Liver (tissue), 9 donors: ENCODE results near the gene CARM1. TPM values are rescaled to one million over a fixed set of nuclear protein-coding genes. Genes with fewer than 3 reads are reported as not detected.

Experiments used
- DNase-seq: peaks from one replicate; pipeline ENCODE4 v3.0.0-alpha.2; 2017; ENCODE audit warnings: low spot score
- H3K27ac ChIP-seq, 2 donors: one replicate each; pipeline ENCODE4 v1.7.0; 2013; ENCODE audit warnings: inconsistent platforms in 2 of 2, low read length in 2 of 2, control low read depth in 1 of 2, low read depth in 1 of 2, mild to moderate bottlenecking in 1 of 2
- H3K27me3 ChIP-seq, 4 donors: one replicate each; pipeline versions ENCODE4 v1.6.1 to v1.7.0; 2013; ENCODE audit warnings: low read length in 3 of 4, inconsistent platforms in 1 of 4, mild to moderate bottlenecking in 1 of 4, moderate library complexity in 1 of 4; ENCODE audit not compliant: control insufficient read depth in 4 of 4, insufficient read depth in 4 of 4
- H3K36me3 ChIP-seq, 4 donors: one replicate each; pipeline versions ENCODE4 v1.6.1 to v1.7.0; 2013; ENCODE audit warnings: low read length in 3 of 4, mild to moderate bottlenecking in 3 of 4, low read depth in 1 of 4, moderate library complexity in 1 of 4; ENCODE audit not compliant: control insufficient read depth in 4 of 4, insufficient read depth in 3 of 4
- H3K4me1 ChIP-seq, 4 donors: one replicate each; pipeline versions ENCODE4 v1.6.1 to v1.7.0; 2013; ENCODE audit warnings: low read length in 3 of 4, mild to moderate bottlenecking in 3 of 4, moderate library complexity in 1 of 4; ENCODE audit not compliant: control insufficient read depth in 4 of 4, insufficient read depth in 4 of 4
- H3K4me3 ChIP-seq, 3 donors: one replicate each; pipeline versions ENCODE4 v1.6.1 to v1.7.0; 2013; ENCODE audit warnings: low read length in 3 of 3, control low read depth in 1 of 3, low read depth in 1 of 3, mild to moderate bottlenecking in 1 of 3
- H3K9ac ChIP-seq, 2 donors: one replicate each; pipeline ENCODE4 v1.7.0; 2013; ENCODE audit warnings: low read length in 2 of 2, mild to moderate bottlenecking in 2 of 2, moderate library complexity in 2 of 2, control low read depth in 1 of 2, low read depth in 1 of 2
- H3K9me3 ChIP-seq, 4 donors: one replicate each; pipeline versions ENCODE4 v1.6.1 to v1.7.0; 2013; ENCODE audit warnings: low read length in 3 of 4; ENCODE audit not compliant: control insufficient read depth in 4 of 4
- EGR1 ChIP-seq, 2 donors: IDR thresholded peaks; 2 replicates each; pipeline ENCODE4 v1.6.1; 2016 to 2018; ENCODE audit warnings: antibody characterized with exemption in 2 of 2, low read depth in 2 of 2
- FOXA1 ChIP-seq: IDR thresholded peaks from 2 replicates; pipeline ENCODE4 v1.6.1; 2016; ENCODE audit warnings: antibody characterized with exemption
- FOXA2 ChIP-seq: IDR thresholded peaks from 2 replicates; pipeline ENCODE4 v1.6.1; 2016; ENCODE audit warnings: antibody characterized with exemption
- GABPA ChIP-seq, 2 donors: IDR thresholded peaks in 1 of 2; conservative IDR thresholded peaks in 1 of 2; 2 replicates each; pipeline ENCODE4 v1.6.1; 2016; ENCODE audit warnings: antibody characterized with exemption in 2 of 2, mild to moderate bottlenecking in 1 of 2, moderate library complexity in 1 of 2
- HNF4G ChIP-seq: IDR thresholded peaks from 2 replicates; pipeline ENCODE4 v1.6.1; 2016; ENCODE audit warnings: antibody characterized with exemption
- JUND ChIP-seq, 2 donors: IDR thresholded peaks; 2 replicates each; pipeline ENCODE4 v1.6.1; 2016; ENCODE audit warnings: antibody characterized with exemption in 2 of 2
- NR2F2 ChIP-seq: IDR thresholded peaks from 2 replicates; pipeline ENCODE4 v1.6.1; 2016; ENCODE audit warnings: antibody characterized with exemption
- RAD21 ChIP-seq, 2 donors: IDR thresholded peaks; 2 replicates each; pipeline ENCODE4 v1.6.1; 2016; ENCODE audit warnings: antibody characterized with exemption in 2 of 2, mild to moderate bottlenecking in 2 of 2
- RXRA ChIP-seq, 2 donors: IDR thresholded peaks; 2 replicates each; pipeline ENCODE4 v1.6.1; 2017 to 2018; ENCODE audit warnings: antibody characterized with exemption in 2 of 2, mild to moderate bottlenecking in 1 of 2
- SP1 ChIP-seq: IDR thresholded peaks from 2 replicates; pipeline ENCODE4 v1.6.1; 2018; ENCODE audit warnings: antibody characterized with exemption, mild to moderate bottlenecking
- TAF1 ChIP-seq: conservative IDR thresholded peaks from 2 replicates; pipeline ENCODE4 v1.6.1; 2016; ENCODE audit warnings: antibody characterized with exemption, mild to moderate bottlenecking
- YY1 ChIP-seq: IDR thresholded peaks from 2 replicates; pipeline ENCODE4 v1.6.1; 2016; ENCODE audit warnings: antibody characterized with exemption, mild to moderate bottlenecking
- WGBS: extraction: QIAGEN DNeasy Blood & Tissue Kit; methylation state at CpG from one replicate; pipeline ENCODE4 v1.1.7; 2013; 5-methylcytosine and 5-hydroxymethylcytosine counted together
- polyA plus RNA-seq, 2 donors: library from polyadenylated mRNA; stranded (reverse) in 1 of 2; unstranded in 1 of 2; fragments of 200-250 nt in 1 of 2; fragments of >200 nt in 1 of 2; fragmentation: Nextera tagmentation in 1 of 2; extraction: Ambion mirVana in 1 of 2; gene quantifications; one replicate each; pipeline versions ENCODE4 v1.2.1 to v1.2.3, GENCODE V29; 2013 to 2015
- total RNA-seq, 2 donors: library from RNA; depleted of rRNA; stranded (reverse); fragments of >200 nt; gene quantifications; one replicate each; pipeline ENCODE4 v1.2.3, GENCODE V29; 2014
- TF ChIP-seq, protein P1 (sequence below): IDR thresholded peaks from 2 replicates; pipeline ENCODE4 v1.6.1; 2016; ENCODE audit warnings: antibody characterized with exemption
- TF ChIP-seq, protein P2 (sequence below): IDR thresholded peaks from 2 replicates; pipeline ENCODE4 v1.6.1; 2016; ENCODE audit warnings: antibody characterized with exemption
- TF ChIP-seq, protein P3 (sequence below): IDR thresholded peaks from 2 replicates; pipeline ENCODE4 v1.6.1; 2016; ENCODE audit warnings: antibody characterized with exemption, mild to moderate bottlenecking
- TF ChIP-seq, protein P4 (sequence below): IDR thresholded peaks from 2 replicates; pipeline ENCODE4 v1.6.1; 2016; ENCODE audit warnings: antibody characterized with exemption
- donor health status: healthy.
- donor health status: healthy.
- donor health status: healthy.
- donor health status: healthy.
- donor health status: healthy.

The CARM1 gene
- total and polyA plus RNA-seq, 4 donors = 5.1 to 18.3 (median 15.1) TPM

DNA sequence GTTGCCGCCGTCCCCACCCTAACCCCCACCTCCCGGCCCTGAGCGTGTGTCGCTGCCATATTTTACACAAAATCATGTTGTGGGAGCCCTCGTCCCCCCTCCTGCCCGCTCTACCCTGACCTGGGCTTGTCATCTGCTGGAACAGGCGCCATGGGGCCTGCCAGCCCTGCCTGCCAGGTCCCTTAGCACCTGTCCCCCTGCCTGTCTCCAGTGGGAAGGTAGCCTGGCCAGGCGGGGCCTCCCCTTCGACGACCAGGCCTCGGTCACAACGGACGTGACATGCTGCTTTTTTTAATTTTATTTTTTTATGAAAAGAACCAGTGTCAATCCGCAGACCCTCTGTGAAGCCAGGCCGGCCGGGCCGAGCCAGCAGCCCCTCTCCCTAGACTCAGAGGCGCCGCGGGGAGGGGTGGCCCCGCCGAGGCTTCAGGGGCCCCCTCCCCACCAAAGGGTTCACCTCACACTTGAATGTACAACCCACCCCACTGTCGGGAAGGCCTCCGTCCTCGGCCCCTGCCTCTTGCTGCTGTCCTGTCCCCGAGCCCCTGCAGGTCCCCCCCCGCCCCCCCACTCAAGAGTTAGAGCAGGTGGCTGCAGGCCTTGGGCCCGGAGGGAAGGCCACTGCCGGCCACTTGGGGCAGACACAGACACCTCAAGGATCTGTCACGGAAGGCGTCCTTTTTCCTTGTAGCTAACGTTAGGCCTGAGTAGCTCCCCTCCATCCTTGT is 50.7 kb downstream of the CARM1 start:
- no peak overlapping the region for H3K4me3 ChIP-seq
- WGBS = 88% methylated on average over 33 of the region's 33 CpGs
- no peaks in the 10 kb centered on the region for H3K27me3 ChIP-seq
- H3K9me3 ChIP-seq = no peaks in the 10 kb centered on the region
- H3K4me1 ChIP-seq = peaks cover 0 to 5% (median 2%) of the 10 kb centered on the region in 4 donors
- peaks cover 6 to 56% (median 11%) of the 10 kb centered on the region in 4 donors for H3K36me3 ChIP-seq
- H3K27ac ChIP-seq = no peak overlapping the region
- TF ChIP-seq TAF1 (no peak), FOXA2 (no peak), HNF4G (no peak), RAD21 (IDR thresholded peaks at IDR 0.05) (no peak), SP1 (no peak), JUND (IDR thresholded peaks at IDR 0.05) (no peak), GABPA (IDR thresholded peaks at IDR 0.05 in 1 of 2, conservative IDR thresholded peaks at IDR 0.05 in 1 of 2) (no peak), RXRA (IDR thresholded peaks at IDR 0.05) (no peak), NR2F2 (no peak), EGR1 (IDR thresholded peaks at IDR 0.05; ENCODE audit: low read depth in 2 of 2) (no peak)
- TF ChIP-seq, protein P1, sequence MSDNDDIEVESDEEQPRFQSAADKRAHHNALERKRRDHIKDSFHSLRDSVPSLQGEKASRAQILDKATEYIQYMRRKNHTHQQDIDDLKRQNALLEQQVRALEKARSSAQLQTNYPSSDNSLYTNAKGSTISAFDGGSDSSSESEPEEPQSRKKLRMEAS = no peak
- TF ChIP-seq, protein P2, sequence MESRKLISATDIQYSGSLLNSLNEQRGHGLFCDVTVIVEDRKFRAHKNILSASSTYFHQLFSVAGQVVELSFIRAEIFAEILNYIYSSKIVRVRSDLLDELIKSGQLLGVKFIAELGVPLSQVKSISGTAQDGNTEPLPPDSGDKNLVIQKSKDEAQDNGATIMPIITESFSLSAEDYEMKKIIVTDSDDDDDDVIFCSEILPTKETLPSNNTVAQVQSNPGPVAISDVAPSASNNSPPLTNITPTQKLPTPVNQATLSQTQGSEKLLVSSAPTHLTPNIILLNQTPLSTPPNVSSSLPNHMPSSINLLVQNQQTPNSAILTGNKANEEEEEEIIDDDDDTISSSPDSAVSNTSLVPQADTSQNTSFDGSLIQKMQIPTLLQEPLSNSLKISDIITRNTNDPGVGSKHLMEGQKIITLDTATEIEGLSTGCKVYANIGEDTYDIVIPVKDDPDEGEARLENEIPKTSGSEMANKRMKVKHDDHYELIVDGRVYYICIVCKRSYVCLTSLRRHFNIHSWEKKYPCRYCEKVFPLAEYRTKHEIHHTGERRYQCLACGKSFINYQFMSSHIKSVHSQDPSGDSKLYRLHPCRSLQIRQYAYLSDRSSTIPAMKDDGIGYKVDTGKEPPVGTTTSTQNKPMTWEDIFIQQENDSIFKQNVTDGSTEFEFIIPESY = no peak
- TF ChIP-seq, protein P3, sequence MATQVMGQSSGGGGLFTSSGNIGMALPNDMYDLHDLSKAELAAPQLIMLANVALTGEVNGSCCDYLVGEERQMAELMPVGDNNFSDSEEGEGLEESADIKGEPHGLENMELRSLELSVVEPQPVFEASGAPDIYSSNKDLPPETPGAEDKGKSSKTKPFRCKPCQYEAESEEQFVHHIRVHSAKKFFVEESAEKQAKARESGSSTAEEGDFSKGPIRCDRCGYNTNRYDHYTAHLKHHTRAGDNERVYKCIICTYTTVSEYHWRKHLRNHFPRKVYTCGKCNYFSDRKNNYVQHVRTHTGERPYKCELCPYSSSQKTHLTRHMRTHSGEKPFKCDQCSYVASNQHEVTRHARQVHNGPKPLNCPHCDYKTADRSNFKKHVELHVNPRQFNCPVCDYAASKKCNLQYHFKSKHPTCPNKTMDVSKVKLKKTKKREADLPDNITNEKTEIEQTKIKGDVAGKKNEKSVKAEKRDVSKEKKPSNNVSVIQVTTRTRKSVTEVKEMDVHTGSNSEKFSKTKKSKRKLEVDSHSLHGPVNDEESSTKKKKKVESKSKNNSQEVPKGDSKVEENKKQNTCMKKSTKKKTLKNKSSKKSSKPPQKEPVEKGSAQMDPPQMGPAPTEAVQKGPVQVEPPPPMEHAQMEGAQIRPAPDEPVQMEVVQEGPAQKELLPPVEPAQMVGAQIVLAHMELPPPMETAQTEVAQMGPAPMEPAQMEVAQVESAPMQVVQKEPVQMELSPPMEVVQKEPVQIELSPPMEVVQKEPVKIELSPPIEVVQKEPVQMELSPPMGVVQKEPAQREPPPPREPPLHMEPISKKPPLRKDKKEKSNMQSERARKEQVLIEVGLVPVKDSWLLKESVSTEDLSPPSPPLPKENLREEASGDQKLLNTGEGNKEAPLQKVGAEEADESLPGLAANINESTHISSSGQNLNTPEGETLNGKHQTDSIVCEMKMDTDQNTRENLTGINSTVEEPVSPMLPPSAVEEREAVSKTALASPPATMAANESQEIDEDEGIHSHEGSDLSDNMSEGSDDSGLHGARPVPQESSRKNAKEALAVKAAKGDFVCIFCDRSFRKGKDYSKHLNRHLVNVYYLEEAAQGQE = no peak
- no peak overlapping the region for H3K9ac ChIP-seq
- no peak for DNase-seq

DNA sequence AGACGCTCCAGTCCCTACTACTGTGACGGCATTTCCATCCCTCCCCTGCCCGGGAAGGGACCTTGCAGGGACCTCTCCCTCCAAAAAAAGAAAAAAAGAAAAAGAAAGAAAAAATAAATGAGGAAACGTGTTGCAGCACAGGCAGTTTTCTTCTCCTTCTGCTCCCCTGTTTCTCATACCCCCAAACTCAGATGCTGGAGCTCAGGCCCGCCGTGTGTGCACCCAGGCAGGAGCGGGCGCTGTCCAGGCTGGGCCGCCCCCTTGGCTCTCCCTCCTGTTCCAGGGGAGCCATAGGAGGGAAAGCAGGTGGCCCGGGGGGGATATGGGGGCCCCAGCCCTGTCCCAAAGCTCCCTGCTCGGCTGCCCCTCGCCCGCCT is 51.3 kb downstream of the CARM1 start:
- H3K4me1 ChIP-seq = peaks cover 2 to 11% (median 7%) of the 10 kb centered on the region in 4 donors
- H3K27me3 ChIP-seq = no peaks in the 10 kb centered on the region
- no peak overlapping the region for H3K27ac ChIP-seq
- no peaks in the 10 kb centered on the region for H3K9me3 ChIP-seq
- no peak overlapping the region for H3K9ac ChIP-seq
- 93% methylated on average over 13 of the region's 13 CpGs for WGBS
- H3K4me3 ChIP-seq = no peak overlapping the region
- peaks cover 6 to 56% (median 11%) of the 10 kb centered on the region in 4 donors for H3K36me3 ChIP-seq
- no peak for DNase-seq
- TF ChIP-seq, protein P1 = no peak
- TF ChIP-seq FOXA2 = no peak
- no peak for TF ChIP-seq TAF1
- no peak for TF ChIP-seq HNF4G
- TF ChIP-seq, protein P4, sequence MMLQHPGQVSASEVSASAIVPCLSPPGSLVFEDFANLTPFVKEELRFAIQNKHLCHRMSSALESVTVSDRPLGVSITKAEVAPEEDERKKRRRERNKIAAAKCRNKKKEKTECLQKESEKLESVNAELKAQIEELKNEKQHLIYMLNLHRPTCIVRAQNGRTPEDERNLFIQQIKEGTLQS = no peak
- TF ChIP-seq, protein P2 = no peak
- no peak for TF ChIP-seq YY1
- TF ChIP-seq RAD21 (IDR thresholded peaks at IDR 0.05) = no peak
- TF ChIP-seq SP1 = no peak
- TF ChIP-seq JUND (IDR thresholded peaks at IDR 0.05) = no peak
- no peak for TF ChIP-seq GABPA (IDR thresholded peaks at IDR 0.05 in 1 of 2, conservative IDR thresholded peaks at IDR 0.05 in 1 of 2)
- no peak for TF ChIP-seq NR2F2
- TF ChIP-seq, protein P3 = no peak
- TF ChIP-seq RXRA (IDR thresholded peaks at IDR 0.05) = no peak
- no peak for TF ChIP-seq FOXA1
